Globus pallidus (tissue), 1 donor: Measurements from ENCODE around the gene PTPN3.
"Not testable (repeated sequence)": the region's sequence is repeated elsewhere in the genome, so short reads cannot be mapped to it uniquely, and the experiment has no call there.

ENCODE experiments used
- DNase-seq: peaks from one replicate; pipeline ENCODE4 v3.0.0-alpha.2; 2015; ENCODE audit warnings: low spot score

The PTPN3 gene

GRCh38 chr9:109498195-109499092, at the start of gene PTPN3:
Gene PTPN3, minus strand, starts transcription at chr9:109498307. Its CDS starts 34,873 bp downstream, at chr9:109463434.
- no peak for DNase-seq

- not testable (repeated sequence) for DNase-seq
These were observed 46.8 kb upstream of the PTPN3 start for GRCh38 chr9:109544954-109545353.

GRCh38 chr9:109542922-109543321, 44.8 kb upstream of the PTPN3 start:
- no peak for DNase-seq

GRCh38 chr9:109538346-109538745, 40.2 kb upstream of the PTPN3 start:
- no peak for DNase-seq

GRCh38 chr9:109537288-109537687, 39.2 kb upstream of the PTPN3 start:
- no peak for DNase-seq

- DNase-seq = no peak
These were observed 38.8 kb upstream of the PTPN3 start for GRCh38 chr9:109536859-109537258.

- DNase-seq = no peak
These were observed 37.3 kb upstream of the PTPN3 start for GRCh38 chr9:109535365-109535764.

GRCh38 chr9:109534151-109534550, 36.0 kb upstream of the PTPN3 start:
- no peak for DNase-seq

GRCh38 chr9:109532652-109533051, 34.5 kb upstream of the PTPN3 start:
- not testable (repeated sequence) for DNase-seq

- no peak for DNase-seq
These were observed 24.0 kb upstream of the PTPN3 start for GRCh38 chr9:109522106-109522505.

- peak; percentile 58 for DNase-seq
These were observed 22.5 kb upstream of the PTPN3 start for GRCh38 chr9:109520475-109521132.

- DNase-seq = no peak
These were observed 21.3 kb upstream of the PTPN3 start for GRCh38 chr9:109519366-109519765.

- no peak for DNase-seq
These were observed 20.7 kb upstream of the PTPN3 start for GRCh38 chr9:109518621-109519335.

GRCh38 chr9:109517901-109518377, 19.8 kb upstream of the PTPN3 start:
- no peak for DNase-seq

- no peak for DNase-seq
These were observed 15.8 kb upstream of the PTPN3 start for GRCh38 chr9:109513871-109514270.

GRCh38 chr9:109512170-109512756, 14.2 kb upstream of the PTPN3 start:
- DNase-seq = no peak

GRCh38 chr9:109510506-109510905, 12.4 kb upstream of the PTPN3 start:
- DNase-seq = no peak

- not testable (repeated sequence) for DNase-seq
These were observed 11.9 kb upstream of the PTPN3 start for GRCh38 chr9:109510042-109510441.

- no peak for DNase-seq
These were observed 11.5 kb upstream of the PTPN3 start for GRCh38 chr9:109509611-109510010.

- no peak for DNase-seq
These were observed 9.3 kb upstream of the PTPN3 start for GRCh38 chr9:109507421-109507838.

GRCh38 chr9:109506097-109506712, 8.1 kb upstream of the PTPN3 start:
- DNase-seq = no peak

- DNase-seq = no peak
These were observed 6.6 kb upstream of the PTPN3 start for GRCh38 chr9:109504689-109505088.
